K562 (cell line): ENCODE measurements around the gene MBOAT2. TPM values are rescaled to one million over a fixed set of nuclear protein-coding genes. Genes with fewer than 3 reads are reported as not detected.

Source experiments
- CBX5 ChIP-seq: IDR thresholded peaks from 2 replicates; pipeline ENCODE4 v1.6.1; 2014; ENCODE audit warnings: low read depth, borderline replicate concordance
- CHD7 ChIP-seq: fragments of 200-600 bp; sonication (generic); IDR thresholded peaks from one replicate; pipeline ENCODE4 v1.6.1; 2012; ENCODE audit warnings: mild to moderate bottlenecking, low read depth, low read length, inconsistent platforms
- ESRRB ChIP-seq: fragments of 250-450 bp; sonication (Bioruptor Pico); IDR thresholded peaks from 2 replicates; pipeline ENCODE4 v1.5.0; 2020; ENCODE audit warnings: mild to moderate bottlenecking, moderate library complexity, borderline replicate concordance
- MEIS2 ChIP-seq: fragments of 450-650 bp; IDR thresholded peaks from 2 replicates; pipeline ENCODE4 v1.6.1; 2014; ENCODE audit warnings: mild to moderate bottlenecking; ENCODE audit not compliant: partially characterized antibody
- RREB1 ChIP-seq: fragments of 250-450 bp; sonication (Bioruptor Pico); IDR thresholded peaks from 2 replicates; pipeline ENCODE4 v1.4.0; 2020
- ZNF445 ChIP-seq: fragments of 250-450 bp; sonication (Bioruptor Pico); IDR thresholded peaks from 2 replicates; pipeline ENCODE4 v1.4.0; 2020; ENCODE audit warnings: low read depth, mild to moderate bottlenecking, moderate library complexity
- polyA plus RNA-seq, 8 experiments: library from polyadenylated mRNA; depleted of rRNA in 4 of 8; stranded (reverse) in 5 of 8; unstranded in 3 of 8; fragments of >200 nt; fragmentation: Nextera tagmentation in 2 of 8; fragmentation: Illumina TruSeq in 1 of 8; extraction: Ambion mirVana in 2 of 8; extraction: Trizol in 1 of 8; gene quantifications; 2 replicates each; pipeline versions ENCODE4 v1.2.1 to v1.2.3, GENCODE V29; 2011 to 2014; ENCODE audit warnings: inconsistent platforms in 1 of 8, missing spikeins in 1 of 8
- total RNA-seq, 7 experiments: library from RNA; depleted of rRNA in 6 of 7; stranded (reverse); fragments of >200 nt in 6 of 7; fragmentation: Illumina TruSeq in 2 of 7; extraction: Trizol in 2 of 7; gene quantifications; 2 replicates each; pipeline versions ENCODE4 v1.2.1 to v1.2.3, GENCODE V29; 2011 to 2021; ENCODE audit warnings: low replicate concordance in 1 of 7
- TF ChIP-seq, protein P1 (sequence below): fragments of 200-800 bp; sonication (Bioruptor generic); IDR thresholded peaks from 2 replicates; pipeline ENCODE4 v1.6.1; 2017; ENCODE audit warnings: missing genetic modification characterization, missing compliant biosample characterization

MBOAT2 gene
- total and polyA plus RNA-seq, 9 of the 15 experiments (the other 6 are each of a cell fraction or from before 2014, with no cell fraction given), result 8.4 to 122 (median 27.6) TPM

- TF ChIP-seq, protein P1, sequence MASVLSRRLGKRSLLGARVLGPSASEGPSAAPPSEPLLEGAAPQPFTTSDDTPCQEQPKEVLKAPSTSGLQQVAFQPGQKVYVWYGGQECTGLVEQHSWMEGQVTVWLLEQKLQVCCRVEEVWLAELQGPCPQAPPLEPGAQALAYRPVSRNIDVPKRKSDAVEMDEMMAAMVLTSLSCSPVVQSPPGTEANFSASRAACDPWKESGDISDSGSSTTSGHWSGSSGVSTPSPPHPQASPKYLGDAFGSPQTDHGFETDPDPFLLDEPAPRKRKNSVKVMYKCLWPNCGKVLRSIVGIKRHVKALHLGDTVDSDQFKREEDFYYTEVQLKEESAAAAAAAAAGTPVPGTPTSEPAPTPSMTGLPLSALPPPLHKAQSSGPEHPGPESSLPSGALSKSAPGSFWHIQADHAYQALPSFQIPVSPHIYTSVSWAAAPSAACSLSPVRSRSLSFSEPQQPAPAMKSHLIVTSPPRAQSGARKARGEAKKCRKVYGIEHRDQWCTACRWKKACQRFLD, result 0 out of 2 replicates have a peak, but pooled peaks have one; percentile 44
- TF ChIP-seq ZNF445 (CRISPR knock-in tag) (no peak), RREB1 (CRISPR knock-in tag) (no peak), CHD7 (no peak), MEIS2 (peak; percentile 90), ESRRB (CRISPR knock-in tag) (no peak), CBX5 (no peak)
Observed at GRCh38 chr2:8893978-8894820, 109.3 kb downstream of the MBOAT2 start (continued).
